SK-N-SH treated with all-trans-retinoic acid at 6 μM for 48 hours (cell line): ENCODE results near the gene SPIRE2.
"Not testable (repeated sequence)": the region's sequence is repeated elsewhere in the genome, so short reads cannot be mapped to it uniquely, and the experiment has no call there.

ENCODE experiments used
- ATAC-seq: fragments of 200-7000 bp; cut with Tn5 transposase; 3 replicates; pipeline ENCODE4 v1.9.1; 2020; ENCODE audit warnings: mild to moderate bottlenecking, moderate library complexity
- BACH2 ChIP-seq: fragments of 250-450 bp; sonication (Bioruptor Pico); IDR thresholded peaks from 2 replicates; pipeline ENCODE4 v1.9.0; 2021; ENCODE audit warnings: mild to moderate bottlenecking, borderline replicate concordance
- CSDC2 ChIP-seq: fragments of 250-450 bp; sonication (Bioruptor Pico); IDR thresholded peaks from 2 replicates; pipeline ENCODE4 v1.5.0; 2020; ENCODE audit warnings: mild to moderate bottlenecking, moderate library complexity
- GLIS3 ChIP-seq: fragments of 250-450 bp; sonication (Bioruptor Pico); IDR thresholded peaks from 2 replicates; pipeline ENCODE4 v1.5.0; 2020; ENCODE audit warnings: mild to moderate bottlenecking, moderate library complexity
- ISL1 ChIP-seq: fragments of 250-450 bp; sonication (Bioruptor Pico); IDR thresholded peaks from 2 replicates; pipeline ENCODE4 v2.1.2; 2022; ENCODE audit warnings: mild to moderate bottlenecking, moderate library complexity
- OSR1 ChIP-seq: fragments of 250-450 bp; sonication (Bioruptor Pico); IDR thresholded peaks from 2 replicates; pipeline ENCODE4 v1.8.0; 2022; ENCODE audit warnings: moderate library complexity, mild to moderate bottlenecking, inconsistent platforms
- RARB ChIP-seq: fragments of 250-450 bp; sonication (Bioruptor Pico); IDR thresholded peaks from 2 replicates; pipeline ENCODE4 v1.8.0; 2021; ENCODE audit warnings: mild to moderate bottlenecking, moderate library complexity
- SNAI2 ChIP-seq: fragments of 250-450 bp; sonication (Bioruptor Pico); IDR thresholded peaks from 2 replicates; pipeline ENCODE4 v1.5.0; 2020; ENCODE audit warnings: mild to moderate bottlenecking, moderate library complexity
- TCF4 ChIP-seq: fragments of 250-450 bp; sonication (Bioruptor Pico); IDR thresholded peaks from 2 replicates; pipeline ENCODE4 v1.8.0; 2021; ENCODE audit warnings: mild to moderate bottlenecking, moderate library complexity, borderline replicate concordance
- ZC3H10 ChIP-seq: fragments of 250-450 bp; sonication (Bioruptor Pico); IDR thresholded peaks from 2 replicates; pipeline ENCODE4 v1.5.1; 2021; ENCODE audit warnings: mild to moderate bottlenecking, moderate library complexity
- ZFP3 ChIP-seq: fragments of 250-450 bp; sonication (Bioruptor Pico); IDR thresholded peaks from 2 replicates; pipeline ENCODE4 v1.5.0; 2020; ENCODE audit warnings: mild to moderate bottlenecking, moderate library complexity
- ZNF565 ChIP-seq: fragments of 450-650 bp; formaldehyde crosslinking; conservative IDR thresholded peaks from 2 replicates; pipeline ENCODE4 v1.5.0; 2020; ENCODE audit warnings: low read depth, mild to moderate bottlenecking, moderate library complexity
- ZNF70 ChIP-seq: fragments of 450-650 bp; formaldehyde crosslinking; IDR thresholded peaks from 2 replicates; pipeline ENCODE4 v1.5.0; 2020; ENCODE audit warnings: mild to moderate bottlenecking, moderate library complexity
- TF ChIP-seq, protein P1 (sequence below): fragments of 250-450 bp; sonication (Bioruptor Pico); IDR thresholded peaks from 2 replicates; pipeline ENCODE4 v1.8.0; 2020; ENCODE audit warnings: mild to moderate bottlenecking, moderate library complexity, borderline replicate concordance
- TF ChIP-seq, protein P2 (sequence below): fragments of 250-450 bp; sonication (Bioruptor Pico); IDR thresholded peaks from 2 replicates; pipeline ENCODE4 v1.8.0; 2021; ENCODE audit warnings: low read depth, mild to moderate bottlenecking, moderate library complexity, borderline replicate concordance
- TF ChIP-seq, protein P3 (sequence below): fragments of 250-450 bp; sonication (Bioruptor Pico); IDR thresholded peaks from 2 replicates; pipeline ENCODE4 v1.5.0; 2020; ENCODE audit warnings: mild to moderate bottlenecking, moderate library complexity

SPIRE2 gene

DNA sequence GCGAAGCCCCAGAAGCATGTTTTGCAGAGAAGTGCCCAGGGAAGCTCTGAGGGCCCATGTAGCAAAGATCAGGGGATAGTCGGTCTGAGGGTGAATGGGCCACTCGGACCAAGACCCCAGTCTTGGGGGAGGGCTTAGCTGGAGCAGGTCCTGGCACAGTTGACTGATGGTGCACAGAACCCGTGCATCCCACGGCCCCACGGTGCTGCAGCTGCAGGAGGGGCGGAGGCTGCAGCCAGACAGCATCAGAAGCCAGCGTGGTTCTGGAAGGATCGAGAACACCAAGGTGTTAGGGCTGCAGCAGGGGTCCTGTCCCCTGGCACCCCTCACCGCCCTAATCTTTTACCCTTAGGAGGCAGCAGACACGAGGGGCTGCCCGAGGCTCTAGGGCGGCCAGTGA, 83.9 kb downstream of the SPIRE2 start:
- no peak for ATAC-seq
- TF ChIP-seq ZC3H10 (CRISPR knock-in tag) (no peak), GLIS3 (no peak)

DNA sequence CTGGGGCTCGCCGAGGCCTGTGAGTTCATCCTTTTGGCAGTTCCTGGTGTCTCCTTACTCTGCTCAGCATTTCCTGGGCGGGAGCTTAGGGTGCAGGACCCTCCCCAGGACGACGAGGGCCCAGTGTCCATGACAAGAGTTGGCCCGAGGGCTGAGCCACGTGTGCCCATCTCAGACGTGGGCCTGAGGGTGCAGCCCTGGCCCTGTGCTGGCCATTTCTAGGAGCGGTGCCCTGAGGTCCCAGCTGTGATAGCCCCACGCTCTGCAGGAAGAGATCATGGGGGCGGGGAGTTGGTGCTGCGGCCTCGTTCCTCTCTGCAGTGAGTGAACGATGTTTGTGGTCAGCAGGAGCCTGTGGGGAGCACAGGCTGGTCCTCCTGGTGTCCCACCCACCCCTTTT, 84.4 kb downstream of the SPIRE2 start:
- no peak for ATAC-seq
- TF ChIP-seq RARB (CRISPR knock-in tag) (no peak), CSDC2 (CRISPR knock-in tag) (no peak), ISL1 (CRISPR knock-in tag) (no peak), BACH2 (CRISPR knock-in tag) (no peak), ZNF565 (no peak), GLIS3 (no peak), SNAI2 (CRISPR knock-in tag) (no peak), ZNF70 (CRISPR knock-in tag) (no peak)
- TF ChIP-seq, protein P1, sequence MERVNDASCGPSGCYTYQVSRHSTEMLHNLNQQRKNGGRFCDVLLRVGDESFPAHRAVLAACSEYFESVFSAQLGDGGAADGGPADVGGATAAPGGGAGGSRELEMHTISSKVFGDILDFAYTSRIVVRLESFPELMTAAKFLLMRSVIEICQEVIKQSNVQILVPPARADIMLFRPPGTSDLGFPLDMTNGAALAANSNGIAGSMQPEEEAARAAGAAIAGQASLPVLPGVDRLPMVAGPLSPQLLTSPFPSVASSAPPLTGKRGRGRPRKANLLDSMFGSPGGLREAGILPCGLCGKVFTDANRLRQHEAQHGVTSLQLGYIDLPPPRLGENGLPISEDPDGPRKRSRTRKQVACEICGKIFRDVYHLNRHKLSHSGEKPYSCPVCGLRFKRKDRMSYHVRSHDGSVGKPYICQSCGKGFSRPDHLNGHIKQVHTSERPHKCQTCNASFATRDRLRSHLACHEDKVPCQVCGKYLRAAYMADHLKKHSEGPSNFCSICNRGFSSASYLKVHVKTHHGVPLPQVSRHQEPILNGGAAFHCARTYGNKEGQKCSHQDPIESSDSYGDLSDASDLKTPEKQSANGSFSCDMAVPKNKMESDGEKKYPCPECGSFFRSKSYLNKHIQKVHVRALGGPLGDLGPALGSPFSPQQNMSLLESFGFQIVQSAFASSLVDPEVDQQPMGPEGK = no peak
- TF ChIP-seq, protein P2, sequence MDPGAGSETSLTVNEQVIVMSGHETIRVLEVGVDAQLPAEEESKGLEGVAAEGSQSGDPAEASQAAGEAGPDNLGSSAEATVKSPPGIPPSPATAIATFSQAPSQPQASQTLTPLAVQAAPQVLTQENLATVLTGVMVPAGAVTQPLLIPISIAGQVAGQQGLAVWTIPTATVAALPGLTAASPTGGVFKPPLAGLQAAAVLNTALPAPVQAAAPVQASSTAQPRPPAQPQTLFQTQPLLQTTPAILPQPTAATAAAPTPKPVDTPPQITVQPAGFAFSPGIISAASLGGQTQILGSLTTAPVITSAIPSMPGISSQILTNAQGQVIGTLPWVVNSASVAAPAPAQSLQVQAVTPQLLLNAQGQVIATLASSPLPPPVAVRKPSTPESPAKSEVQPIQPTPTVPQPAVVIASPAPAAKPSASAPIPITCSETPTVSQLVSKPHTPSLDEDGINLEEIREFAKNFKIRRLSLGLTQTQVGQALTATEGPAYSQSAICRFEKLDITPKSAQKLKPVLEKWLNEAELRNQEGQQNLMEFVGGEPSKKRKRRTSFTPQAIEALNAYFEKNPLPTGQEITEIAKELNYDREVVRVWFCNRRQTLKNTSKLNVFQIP = no peak

DNA sequence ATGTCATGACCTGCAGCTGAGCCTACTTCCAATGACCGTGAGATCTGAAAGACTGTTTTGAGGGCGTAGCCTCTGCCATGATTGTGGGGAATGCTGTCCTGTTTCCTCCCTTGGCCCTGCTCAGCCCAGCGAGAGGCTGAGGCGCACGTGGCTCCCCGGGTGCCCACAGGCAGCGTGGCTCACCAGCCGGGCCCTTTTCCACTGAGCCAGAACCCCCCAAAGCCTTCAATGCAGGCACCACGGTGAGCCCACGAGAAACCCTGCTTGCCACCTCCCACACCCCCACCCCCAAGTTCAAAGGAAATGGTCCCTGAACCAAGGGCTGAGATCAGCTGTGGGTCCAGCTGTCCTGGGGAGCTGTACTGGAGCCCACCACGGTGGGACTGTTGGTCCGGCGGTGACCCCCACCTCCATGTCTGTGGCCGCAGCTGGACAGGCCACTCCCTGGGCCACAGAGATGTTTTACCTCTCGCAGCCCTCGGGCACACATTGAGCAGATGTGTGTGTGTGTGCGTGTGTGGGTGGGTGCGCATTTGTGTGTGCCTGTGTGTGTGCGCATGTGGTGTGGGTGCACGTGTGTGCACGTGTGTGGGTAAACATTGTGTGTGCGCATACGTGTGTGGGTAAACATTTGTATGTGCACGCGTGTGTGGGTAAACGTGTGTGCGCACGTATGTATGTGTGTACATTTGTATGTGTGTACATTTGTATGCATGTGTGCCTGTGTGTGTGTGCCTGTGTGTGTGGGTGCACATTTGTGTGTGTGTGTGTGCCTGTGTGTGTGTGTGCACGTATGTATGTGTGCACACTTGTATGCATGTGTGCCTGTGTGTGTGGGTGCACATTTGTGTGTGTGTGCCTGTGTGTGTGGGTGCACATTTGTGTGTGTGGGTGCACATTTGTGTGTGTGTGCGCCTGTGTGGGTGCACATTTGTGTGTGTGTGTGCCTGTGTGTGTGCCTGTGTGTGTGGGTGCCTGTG, 85.4 kb downstream of the SPIRE2 start:
- no peak for ATAC-seq
- TF ChIP-seq SNAI2 (CRISPR knock-in tag) (no peak), ZFP3 (no peak), TCF4 (no peak)
- TF ChIP-seq, protein P3, sequence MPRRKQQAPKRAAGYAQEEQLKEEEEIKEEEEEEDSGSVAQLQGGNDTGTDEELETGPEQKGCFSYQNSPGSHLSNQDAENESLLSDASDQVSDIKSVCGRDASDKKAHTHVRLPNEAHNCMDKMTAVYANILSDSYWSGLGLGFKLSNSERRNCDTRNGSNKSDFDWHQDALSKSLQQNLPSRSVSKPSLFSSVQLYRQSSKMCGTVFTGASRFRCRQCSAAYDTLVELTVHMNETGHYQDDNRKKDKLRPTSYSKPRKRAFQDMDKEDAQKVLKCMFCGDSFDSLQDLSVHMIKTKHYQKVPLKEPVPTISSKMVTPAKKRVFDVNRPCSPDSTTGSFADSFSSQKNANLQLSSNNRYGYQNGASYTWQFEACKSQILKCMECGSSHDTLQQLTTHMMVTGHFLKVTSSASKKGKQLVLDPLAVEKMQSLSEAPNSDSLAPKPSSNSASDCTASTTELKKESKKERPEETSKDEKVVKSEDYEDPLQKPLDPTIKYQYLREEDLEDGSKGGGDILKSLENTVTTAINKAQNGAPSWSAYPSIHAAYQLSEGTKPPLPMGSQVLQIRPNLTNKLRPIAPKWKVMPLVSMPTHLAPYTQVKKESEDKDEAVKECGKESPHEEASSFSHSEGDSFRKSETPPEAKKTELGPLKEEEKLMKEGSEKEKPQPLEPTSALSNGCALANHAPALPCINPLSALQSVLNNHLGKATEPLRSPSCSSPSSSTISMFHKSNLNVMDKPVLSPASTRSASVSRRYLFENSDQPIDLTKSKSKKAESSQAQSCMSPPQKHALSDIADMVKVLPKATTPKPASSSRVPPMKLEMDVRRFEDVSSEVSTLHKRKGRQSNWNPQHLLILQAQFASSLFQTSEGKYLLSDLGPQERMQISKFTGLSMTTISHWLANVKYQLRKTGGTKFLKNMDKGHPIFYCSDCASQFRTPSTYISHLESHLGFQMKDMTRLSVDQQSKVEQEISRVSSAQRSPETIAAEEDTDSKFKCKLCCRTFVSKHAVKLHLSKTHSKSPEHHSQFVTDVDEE (CRISPR knock-in tag) = no peak

DNA sequence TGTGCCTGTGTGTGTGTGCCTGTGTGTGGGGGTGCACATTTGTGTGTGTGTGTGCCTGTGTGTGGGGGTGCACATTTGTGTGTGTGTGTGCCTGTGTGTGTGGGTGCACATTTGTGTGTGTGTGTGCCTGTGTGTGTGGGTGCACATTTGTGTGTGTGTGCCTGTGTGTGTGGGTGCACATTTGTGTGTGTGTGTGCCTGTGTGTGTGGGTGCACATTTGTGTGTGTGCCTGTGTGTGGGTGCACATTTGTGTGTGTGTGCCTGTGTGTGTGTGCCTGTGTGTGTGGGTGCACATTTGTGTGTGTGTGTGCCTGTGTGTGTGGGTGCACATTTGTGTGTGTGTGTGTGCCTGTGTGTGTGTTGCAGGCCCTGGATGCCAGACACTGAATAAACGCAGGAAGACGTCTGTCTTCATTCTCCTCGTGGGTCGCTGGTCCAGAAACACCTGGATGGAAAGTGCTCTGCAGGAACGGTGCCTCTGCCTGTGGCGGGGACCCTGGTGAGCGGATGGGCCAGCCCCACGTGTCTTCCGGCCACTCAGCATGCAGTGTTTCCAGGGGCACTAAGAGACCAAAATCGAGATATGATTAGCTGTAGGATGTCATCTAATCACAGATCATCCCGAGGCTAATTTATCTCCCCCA, 86.5 kb downstream of the SPIRE2 start:
- not testable (repeated sequence) for ATAC-seq

DNA sequence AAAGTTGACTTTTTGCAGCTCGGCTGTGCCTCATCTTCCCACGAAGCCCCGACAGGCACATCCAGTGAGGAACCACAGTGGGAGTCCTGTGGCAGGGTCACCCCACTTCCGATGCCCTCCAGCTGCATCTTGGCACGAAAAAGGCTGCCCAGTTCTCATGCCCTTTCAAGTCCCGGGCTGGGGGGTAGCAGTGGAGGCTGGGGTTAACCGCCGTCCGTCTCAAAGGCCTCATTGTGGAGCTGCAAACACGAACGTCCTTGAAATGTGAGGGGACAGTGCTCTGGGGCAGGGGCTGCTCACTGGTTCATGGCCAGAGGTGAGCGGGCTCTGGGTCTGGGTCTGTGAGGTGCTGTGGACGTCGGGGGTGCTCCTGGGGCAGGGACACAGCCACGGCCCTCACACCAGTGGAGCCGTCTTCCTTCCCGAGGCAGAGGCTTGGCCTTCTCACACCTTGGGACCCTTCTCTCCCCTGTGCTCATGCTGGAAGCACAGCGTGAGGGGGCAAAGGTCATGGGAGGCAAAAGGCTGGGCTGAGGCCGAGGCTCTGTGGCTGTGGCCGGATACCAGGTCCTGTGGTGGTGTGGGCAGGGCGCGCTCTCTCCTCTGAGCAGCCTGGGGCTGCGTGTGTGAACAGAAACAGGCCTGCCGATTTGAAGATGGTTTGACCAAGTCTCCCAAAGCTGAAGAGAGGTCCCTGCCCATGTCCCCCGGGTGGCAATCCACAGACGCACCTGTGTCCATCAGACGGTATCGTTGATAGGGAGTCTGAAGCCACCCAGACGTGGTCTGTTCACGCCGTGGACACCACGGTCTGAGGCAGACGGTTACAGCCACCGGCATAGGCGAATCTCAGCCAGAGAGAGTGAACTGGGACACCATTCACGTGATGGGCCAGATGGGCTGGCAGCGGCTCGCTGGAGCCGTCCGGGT, 87.3 kb downstream of the SPIRE2 start:
- no peak for ATAC-seq
- no peak for TF ChIP-seq OSR1 (CRISPR knock-in tag)
- no peak for TF ChIP-seq TCF4
- TF ChIP-seq BACH2 (CRISPR knock-in tag) = no peak
- TF ChIP-seq, all 23 proteins: peak for 0
